ENCODE measurements around the gene GBP7.

- TF ChIP-seq CTCF (conservative IDR thresholded peaks at IDR 0.05; ENCODE audit: low read depth, low read length) (no peak), EZH2 (IDR thresholded peaks at IDR 0.05; ENCODE audit: borderline replicate concordance, low read depth, low read length, poor library complexity, severe bottlenecking) (no peak)
These were observed 3.5 kb upstream of the GBP7 start for GRCh38 chr1:89179343-89179742.

Data from A673 (cell line).